IMR-90 (cell line): ENCODE data around the gene C5orf63. TPM values are rescaled to one million over a fixed set of nuclear protein-coding genes. Genes with fewer than 3 reads are reported as not detected.

Experiments used
- ATAC-seq: fragments of 200-7000 bp; cut with Tn5 transposase; 2 replicates; pipeline ENCODE4 v1.9.1; 2020; ENCODE audit warnings: low read depth, mild to moderate bottlenecking, moderate library complexity
- BruUV-seq: library from RNA; stranded (reverse); fragments of 400-500 nt; replicated peaks from 2 replicates; lab custom pipeline; 2021; lab: Mats Ljungman, UMichigan
- CTCF ChIA-PET: fragments of 300-600 bp; formaldehyde crosslinking; extraction: SDS; loops from one replicate; lab custom pipeline; 2021; ENCODE audit warnings: antibody characterized with exemption; lab: Yijun Ruan, JAX
- POLR2A ChIA-PET: fragments of 300-600 bp; sonication (Branson Sonifier 250); formaldehyde crosslinking; loops from one replicate; lab custom pipeline; 2022; ENCODE audit warnings: antibody characterized with exemption; ENCODE audit not compliant: unreplicated experiment; lab: Charles Lee
- DNase-seq: peaks from one replicate; pipeline ENCODE4 v3.0.0; 2013
- H2AFZ ChIP-seq: replicated peaks from 2 replicates; pipeline ENCODE3; 2013; ENCODE audit warnings: low read length, mild to moderate bottlenecking; ENCODE audit not compliant: poor library complexity
- H2AK5ac ChIP-seq: 2 replicates; pipeline ENCODE4 v1.6.1; 2013; ENCODE audit warnings: low read depth, low read length, inconsistent platforms
- H2AK9ac ChIP-seq: replicated peaks from 2 replicates; pipeline ENCODE3; 2013; ENCODE audit warnings: mild to moderate bottlenecking, low read depth, low read length, moderate library complexity; ENCODE audit not compliant: poor library complexity
- H2BK120ac ChIP-seq: 2 replicates; pipeline ENCODE4 v1.6.1; 2013; ENCODE audit warnings: low read depth, low read length, inconsistent platforms
- H2BK15ac ChIP-seq: 3 replicates; pipeline ENCODE4 v1.6.1; 2013; ENCODE audit warnings: low read depth, low read length, inconsistent platforms
- H2BK20ac ChIP-seq: 2 replicates; pipeline ENCODE4 v1.6.1; 2013; ENCODE audit warnings: low read depth, mild to moderate bottlenecking, inconsistent platforms, low read length, moderate library complexity
- H2BK5ac ChIP-seq: 2 replicates; pipeline ENCODE4 v1.6.1; 2013; ENCODE audit warnings: mild to moderate bottlenecking, low read depth, low read length, inconsistent platforms; ENCODE audit not compliant: poor library complexity, severe bottlenecking
- H3K14ac ChIP-seq: replicated peaks from 2 replicates; pipeline ENCODE4 v1.6.1; 2013; ENCODE audit warnings: low read depth, low read length, inconsistent platforms
- H3K18ac ChIP-seq: 2 replicates; pipeline ENCODE4 v1.6.1; 2013; ENCODE audit warnings: low read depth, low read length, control low read depth
- H3K23ac ChIP-seq: 2 replicates; pipeline ENCODE4 v1.6.1; 2013; ENCODE audit warnings: low read depth, low read length, inconsistent platforms
- H3K27ac ChIP-seq: 2 replicates; pipeline ENCODE4 v1.5.1; 2013; ENCODE audit warnings: mild to moderate bottlenecking, control low read depth, low read length; ENCODE audit not compliant: insufficient read depth
- H3K27me3 ChIP-seq: 2 replicates; pipeline ENCODE4 v1.6.1; 2013; ENCODE audit warnings: low read length; ENCODE audit not compliant: control insufficient read depth, insufficient read depth
- H3K36me3 ChIP-seq: 2 replicates; pipeline ENCODE4 v1.6.1; 2013; ENCODE audit warnings: low read length, mixed read lengths; ENCODE audit not compliant: control insufficient read depth, insufficient read depth
- H3K4ac ChIP-seq: 2 replicates; pipeline ENCODE4 v1.6.1; 2013; ENCODE audit warnings: low read depth, low read length, inconsistent platforms
- H3K4me1 ChIP-seq: 2 replicates; pipeline ENCODE4 v1.6.1; 2013; ENCODE audit warnings: low read length, mixed read lengths; ENCODE audit not compliant: control insufficient read depth, insufficient read depth
- H3K4me2 ChIP-seq: 2 replicates; pipeline ENCODE4 v1.6.1; 2013; ENCODE audit warnings: low read depth, mild to moderate bottlenecking, control low read depth, low read length, moderate library complexity
- H3K4me3 ChIP-seq: 2 replicates; pipeline ENCODE4 v1.5.1; 2013; ENCODE audit warnings: low read depth, mild to moderate bottlenecking, control low read depth, low read length, moderate library complexity; ENCODE audit not compliant: insufficient read depth
- H3K56ac ChIP-seq: 2 replicates; pipeline ENCODE4 v1.6.1; 2013; ENCODE audit warnings: low read length, inconsistent platforms; ENCODE audit not compliant: insufficient read depth; ENCODE audit errors: extremely low read depth
- H3K79me1 ChIP-seq, 2 experiments: 2 replicates each; pipeline ENCODE4 v1.6.1; 2013; ENCODE audit warnings: low read length in 2 of 2, inconsistent platforms in 1 of 2, low read depth in 1 of 2
- H3K9ac ChIP-seq: 2 replicates; pipeline ENCODE4 v1.6.1; 2013; ENCODE audit warnings: low read depth, low read length, control low read depth
- H3K9me1 ChIP-seq: 2 replicates; pipeline ENCODE4 v1.6.1; 2013; ENCODE audit warnings: low read length, inconsistent platforms; ENCODE audit not compliant: insufficient read depth
- H3K9me3 ChIP-seq: 2 replicates; pipeline ENCODE4 v1.6.1; 2013; ENCODE audit warnings: low read length; ENCODE audit not compliant: control insufficient read depth, insufficient read depth
- H4K20me1 ChIP-seq: 2 replicates; pipeline ENCODE4 v1.6.1; 2013; ENCODE audit warnings: low read length, inconsistent platforms; ENCODE audit not compliant: insufficient read depth
- H4K5ac ChIP-seq: 2 replicates; pipeline ENCODE4 v1.6.1; 2013; ENCODE audit warnings: mild to moderate bottlenecking, low read depth, low read length, control low read depth
- H4K8ac ChIP-seq, 2 experiments: 2 replicates each; pipeline ENCODE4 v1.6.1; 2013; ENCODE audit warnings: low read depth in 2 of 2, low read length in 2 of 2, control low read depth in 1 of 2, inconsistent platforms in 1 of 2
- H4K91ac ChIP-seq: 2 replicates; pipeline ENCODE4 v1.6.1; 2013; ENCODE audit warnings: low read depth, low read length, inconsistent platforms; ENCODE audit not compliant: insufficient read depth
- CEBPB ChIP-seq: IDR thresholded peaks from 2 replicates; pipeline ENCODE4 v1.6.1; 2012; ENCODE audit warnings: low read depth, low read length, improper control_type of control experiment
- CHD1 ChIP-seq: IDR thresholded peaks from 2 replicates; pipeline ENCODE4 v1.6.1; 2012; ENCODE audit warnings: low read depth, low read length, improper control_type of control experiment
- ELK1 ChIP-seq: fragments of 150-350 bp; IDR thresholded peaks from 2 replicates; pipeline ENCODE4 v1.6.1; 2016; ENCODE audit warnings: low read depth, mild to moderate bottlenecking, low read length, moderate library complexity, borderline replicate concordance
- FOS ChIP-seq: fragments of 150-350 bp; IDR thresholded peaks from 2 replicates; pipeline ENCODE4 v1.6.1; 2016; ENCODE audit warnings: low read depth, low read length
- MAFK ChIP-seq: IDR thresholded peaks from 2 replicates; pipeline ENCODE4 v1.6.1; 2012; ENCODE audit warnings: low read depth, low read length, improper control_type of control experiment
- MXI1 ChIP-seq: IDR thresholded peaks from 2 replicates; pipeline ENCODE4 v1.6.1; 2012; ENCODE audit warnings: low read depth, mild to moderate bottlenecking, low read length, moderate library complexity, borderline replicate concordance
- POLR2A ChIP-seq: IDR thresholded peaks from 2 replicates; pipeline ENCODE4 v1.6.1; 2012; ENCODE audit warnings: mild to moderate bottlenecking, low read depth, low read length
- RAD21 ChIP-seq: IDR thresholded peaks from 2 replicates; pipeline ENCODE4 v1.6.1; 2012; ENCODE audit warnings: low read length, improper control_type of control experiment
- RCOR1 ChIP-seq: IDR thresholded peaks from 2 replicates; pipeline ENCODE4 v1.6.1; 2012; ENCODE audit warnings: mild to moderate bottlenecking, low read length, improper control_type of control experiment; ENCODE audit not compliant: insufficient replicate concordance
- RFX5 ChIP-seq: IDR thresholded peaks from 2 replicates; pipeline ENCODE4 v1.8.0; 2012; ENCODE audit warnings: low read depth, mild to moderate bottlenecking, low read length, moderate library complexity
- SMC3 ChIP-seq: fragments of 150-350 bp; IDR thresholded peaks from 2 replicates; pipeline ENCODE4 v1.6.1; 2016; ENCODE audit warnings: low read depth, mild to moderate bottlenecking, antibody characterized with exemption, low read length, moderate library complexity
- USF2 ChIP-seq: fragments of 150-350 bp; IDR thresholded peaks from 2 replicates; pipeline ENCODE4 v1.6.1; 2017; ENCODE audit warnings: mild to moderate bottlenecking, antibody characterized with exemption, low read length, low read depth
- WGBS, 2 experiments: methylation state at CpG; one replicate each; pipeline versions ENCODE4 v1.1.5 to v1.1.7; 2013; ENCODE audit warnings: missing lambda C conversion rate in 2 of 2; ENCODE audit not compliant: insufficient read length in 1 of 2; ENCODE audit errors: extremely low coverage in 2 of 2; 5-methylcytosine and 5-hydroxymethylcytosine counted together
- dilution Hi-C: fragments of 300-500 bp; cut with HindIII; formaldehyde crosslinking; loops from one replicate; pipeline ENCODE4 v1.14.3; 2018; ENCODE audit warnings: low sequenced_read_pairs; ENCODE audit not compliant: unreplicated experiment
- in situ Hi-C: fragments of 300-500 bp; cut with MboI; formaldehyde crosslinking; loops from 3 replicates; pipeline ENCODE4 v1.14.3; 2019; ENCODE audit warnings: low sequenced_read_pairs, inconsistent platforms, mixed read lengths
- intact Hi-C: fragments of 100-400 bp; cut with micrococcal nuclease; formaldehyde crosslinking; loops from 2 replicates; pipeline ENCODE4 v1.10.0; 2022
- polyA plus RNA-seq, 3 experiments: library from polyadenylated mRNA; depleted of rRNA; stranded (reverse); fragments of >200 nt; gene quantifications; 2 replicates each; pipeline ENCODE4 v1.2.3, GENCODE V29; 2012; ENCODE audit warnings: low replicate concordance in 1 of 3
- total RNA-seq: library from RNA; depleted of rRNA; stranded (reverse); fragments of >200 nt; gene quantifications from 2 replicates; pipeline ENCODE4 v1.2.3, GENCODE V29; 2012
- TF ChIP-seq, protein P1 (sequence below): conservative IDR thresholded peaks from 2 replicates; pipeline ENCODE4 v1.5.1; 2012; ENCODE audit warnings: mild to moderate bottlenecking, low read depth, low read length, improper control_type of control experiment

Gene C5orf63
- total and polyA plus RNA-seq, 2 of the 4 experiments (the other 2 are of a cell fraction) = 0.72 to 1.1 TPM

DNA sequence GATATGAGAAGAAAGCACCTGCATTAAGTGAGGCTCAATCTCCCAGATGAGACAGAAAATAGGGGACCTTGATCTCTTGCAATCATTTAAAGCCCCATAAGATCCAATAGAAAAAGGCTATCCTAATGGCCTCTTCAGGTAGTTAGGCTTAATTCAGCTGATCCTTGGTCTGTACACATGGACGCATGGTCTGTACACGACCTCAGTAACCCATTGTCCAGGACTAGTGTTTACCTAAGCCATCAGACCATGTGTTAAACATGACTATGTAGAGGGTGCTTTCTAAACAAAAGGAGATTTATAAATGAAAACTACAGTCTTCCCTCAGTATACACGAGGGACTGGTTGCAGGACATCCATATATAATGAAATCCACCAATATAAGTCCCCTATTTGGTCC lies 50.5 kb downstream of the C5orf63 start:
- no peak overlapping the region for H2AFZ ChIP-seq
- BruUV-seq = no TSS peak
- no peak for TF ChIP-seq RAD21
- no peak for TF ChIP-seq FOS
- TF ChIP-seq MAFK = no peak
- no peak for TF ChIP-seq POLR2A
- TF ChIP-seq CEBPB = no peak
- TF ChIP-seq ELK1 = no peak
- TF ChIP-seq, protein P1, sequence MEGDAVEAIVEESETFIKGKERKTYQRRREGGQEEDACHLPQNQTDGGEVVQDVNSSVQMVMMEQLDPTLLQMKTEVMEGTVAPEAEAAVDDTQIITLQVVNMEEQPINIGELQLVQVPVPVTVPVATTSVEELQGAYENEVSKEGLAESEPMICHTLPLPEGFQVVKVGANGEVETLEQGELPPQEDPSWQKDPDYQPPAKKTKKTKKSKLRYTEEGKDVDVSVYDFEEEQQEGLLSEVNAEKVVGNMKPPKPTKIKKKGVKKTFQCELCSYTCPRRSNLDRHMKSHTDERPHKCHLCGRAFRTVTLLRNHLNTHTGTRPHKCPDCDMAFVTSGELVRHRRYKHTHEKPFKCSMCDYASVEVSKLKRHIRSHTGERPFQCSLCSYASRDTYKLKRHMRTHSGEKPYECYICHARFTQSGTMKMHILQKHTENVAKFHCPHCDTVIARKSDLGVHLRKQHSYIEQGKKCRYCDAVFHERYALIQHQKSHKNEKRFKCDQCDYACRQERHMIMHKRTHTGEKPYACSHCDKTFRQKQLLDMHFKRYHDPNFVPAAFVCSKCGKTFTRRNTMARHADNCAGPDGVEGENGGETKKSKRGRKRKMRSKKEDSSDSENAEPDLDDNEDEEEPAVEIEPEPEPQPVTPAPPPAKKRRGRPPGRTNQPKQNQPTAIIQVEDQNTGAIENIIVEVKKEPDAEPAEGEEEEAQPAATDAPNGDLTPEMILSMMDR = no peak
- TF ChIP-seq USF2 = no peak
- no peak for TF ChIP-seq RCOR1
- TF ChIP-seq CHD1 = no peak
- no peak for TF ChIP-seq SMC3
- no peak for TF ChIP-seq MXI1
- TF ChIP-seq RFX5 = no peak
- no peak overlapping the region for H4K5ac ChIP-seq
- no peaks in the 10 kb centered on the region for H3K27me3 ChIP-seq
- H2BK5ac ChIP-seq = no peak overlapping the region
- no peak overlapping the region for H3K27ac ChIP-seq
- no peak overlapping the region for H3K4me3 ChIP-seq
- no peak for ATAC-seq
- no peaks in the 10 kb centered on the region for H4K20me1 ChIP-seq
- H4K8ac ChIP-seq = no peak overlapping the region
- POLR2A ChIA-PET = no interaction called here
- CTCF ChIA-PET = no interaction called here
- H2AK9ac ChIP-seq = no peak overlapping the region
- H2AK5ac ChIP-seq = no peak overlapping the region
- H2BK20ac ChIP-seq = no peak overlapping the region
- intact Hi-C loops (no loop called here), in situ Hi-C loops (no loop called here), dilution Hi-C loops (no loop called here)
- no peak for DNase-seq
- H3K9ac ChIP-seq = no peak overlapping the region
- H2BK15ac ChIP-seq = no peak overlapping the region
- H3K4ac ChIP-seq = no peak overlapping the region
- H3K4me1 ChIP-seq = no peaks in the 10 kb centered on the region
- H3K9me1 ChIP-seq = no peaks in the 10 kb centered on the region
- H3K4me2 ChIP-seq = no peak overlapping the region
- no peaks in the 10 kb centered on the region for H3K9me3 ChIP-seq
- no peaks in the 10 kb centered on the region for H3K36me3 ChIP-seq
- WGBS, 2 experiments = no CpG with 5 or more reads among the region's 3 CpGs
- H3K79me1 ChIP-seq = peaks cover 21 to 33% of the 10 kb centered on the region in 2 experiments; a peak in 3 of 4 replicates
- no peak overlapping the region for H3K18ac ChIP-seq
- H3K14ac ChIP-seq = no peak overlapping the region
- no peak overlapping the region for H3K56ac ChIP-seq
- no peak overlapping the region for H2BK120ac ChIP-seq
- no peak overlapping the region for H4K91ac ChIP-seq
- H3K23ac ChIP-seq = no peak overlapping the region
